Liver (tissue), 9 donors: ENCODE results near the gene SELENOV. TPM values are rescaled to one million over a fixed set of nuclear protein-coding genes. Genes with fewer than 3 reads are reported as not detected.
A peak's percentile ranks its signal among the peaks of the same experiment; 100 is the strongest.

Source experiments
- DNase-seq: peaks from one replicate; pipeline ENCODE4 v3.0.0-alpha.2; 2017; ENCODE audit warnings: low spot score
- H3K27ac ChIP-seq, 2 donors: one replicate each; pipeline ENCODE4 v1.7.0; 2013; ENCODE audit warnings: inconsistent platforms in 2 of 2, low read length in 2 of 2, control low read depth in 1 of 2, low read depth in 1 of 2, mild to moderate bottlenecking in 1 of 2
- H3K27me3 ChIP-seq, 4 donors: one replicate each; pipeline versions ENCODE4 v1.6.1 to v1.7.0; 2013; ENCODE audit warnings: low read length in 3 of 4, inconsistent platforms in 1 of 4, mild to moderate bottlenecking in 1 of 4, moderate library complexity in 1 of 4; ENCODE audit not compliant: control insufficient read depth in 4 of 4, insufficient read depth in 4 of 4
- H3K36me3 ChIP-seq, 4 donors: one replicate each; pipeline versions ENCODE4 v1.6.1 to v1.7.0; 2013; ENCODE audit warnings: low read length in 3 of 4, mild to moderate bottlenecking in 3 of 4, low read depth in 1 of 4, moderate library complexity in 1 of 4; ENCODE audit not compliant: control insufficient read depth in 4 of 4, insufficient read depth in 3 of 4
- H3K4me1 ChIP-seq, 4 donors: one replicate each; pipeline versions ENCODE4 v1.6.1 to v1.7.0; 2013; ENCODE audit warnings: low read length in 3 of 4, mild to moderate bottlenecking in 3 of 4, moderate library complexity in 1 of 4; ENCODE audit not compliant: control insufficient read depth in 4 of 4, insufficient read depth in 4 of 4
- H3K4me3 ChIP-seq, 3 donors: one replicate each; pipeline versions ENCODE4 v1.6.1 to v1.7.0; 2013; ENCODE audit warnings: low read length in 3 of 3, control low read depth in 1 of 3, low read depth in 1 of 3, mild to moderate bottlenecking in 1 of 3
- H3K9ac ChIP-seq, 2 donors: one replicate each; pipeline ENCODE4 v1.7.0; 2013; ENCODE audit warnings: low read length in 2 of 2, mild to moderate bottlenecking in 2 of 2, moderate library complexity in 2 of 2, control low read depth in 1 of 2, low read depth in 1 of 2
- H3K9me3 ChIP-seq, 4 donors: one replicate each; pipeline versions ENCODE4 v1.6.1 to v1.7.0; 2013; ENCODE audit warnings: low read length in 3 of 4; ENCODE audit not compliant: control insufficient read depth in 4 of 4
- CTCF ChIP-seq: fragments of 150-350 bp; IDR thresholded peaks from 2 replicates; pipeline ENCODE4 v1.5.1; 2017; ENCODE audit warnings: improper control_type of control experiment, low read depth, low read length; ENCODE audit not compliant: missing input control
- FOXA1 ChIP-seq: IDR thresholded peaks from 2 replicates; pipeline ENCODE4 v1.6.1; 2016; ENCODE audit warnings: antibody characterized with exemption
- HNF4A ChIP-seq, 2 donors: conservative IDR thresholded peaks; 2 replicates each; pipeline ENCODE4 v1.6.1; 2016; ENCODE audit warnings: antibody characterized with exemption in 2 of 2, mild to moderate bottlenecking in 2 of 2
- HNF4G ChIP-seq: IDR thresholded peaks from 2 replicates; pipeline ENCODE4 v1.6.1; 2016; ENCODE audit warnings: antibody characterized with exemption
- MAX ChIP-seq: IDR thresholded peaks from 2 replicates; pipeline ENCODE4 v1.6.1; 2016; ENCODE audit warnings: antibody characterized with exemption
- RAD21 ChIP-seq, 2 donors: IDR thresholded peaks; 2 replicates each; pipeline ENCODE4 v1.6.1; 2016; ENCODE audit warnings: antibody characterized with exemption in 2 of 2, mild to moderate bottlenecking in 2 of 2
- YY1 ChIP-seq: IDR thresholded peaks from 2 replicates; pipeline ENCODE4 v1.6.1; 2016; ENCODE audit warnings: antibody characterized with exemption, mild to moderate bottlenecking
- WGBS: extraction: QIAGEN DNeasy Blood & Tissue Kit; methylation state at CpG from one replicate; pipeline ENCODE4 v1.1.7; 2013; 5-methylcytosine and 5-hydroxymethylcytosine counted together
- polyA plus RNA-seq, 2 donors: library from polyadenylated mRNA; stranded (reverse) in 1 of 2; unstranded in 1 of 2; fragments of 200-250 nt in 1 of 2; fragments of >200 nt in 1 of 2; fragmentation: Nextera tagmentation in 1 of 2; extraction: Ambion mirVana in 1 of 2; gene quantifications; one replicate each; pipeline versions ENCODE4 v1.2.1 to v1.2.3, GENCODE V29; 2013 to 2015
- total RNA-seq, 2 donors: library from RNA; depleted of rRNA; stranded (reverse); fragments of >200 nt; gene quantifications; one replicate each; pipeline ENCODE4 v1.2.3, GENCODE V29; 2014
- donor health status: healthy.
- donor health status: healthy.
- donor health status: healthy.
- donor health status: healthy.
- donor health status: healthy.

The SELENOV gene
- total and polyA plus RNA-seq, 4 donors, result not detected

GRCh38 chr19:39531834-39532232 lies 16.9 kb downstream of the SELENOV start (continued):
- TF ChIP-seq FOXA1 (no peak), MAX (no peak), HNF4G (no peak)

GRCh38 chr19:39532233-39533002 lies 17.5 kb downstream of the SELENOV start, which contains the start of gene EID2B:
TSS of gene EID2B (minus strand) at chr19:39532852. CDS start at chr19:39532802, 50 bp downstream.
- Histone ChIP-seq H3K4me1 (peaks cover 0 to 12% (median 10%) of the 10 kb centered on the region in 4 donors), H3K4me3 (peak within 1 kb of the TSS; percentile 70 to 100 (median 79)), H3K27me3 (no peaks in the 10 kb centered on the region), H3K36me3 (no peaks in the 10 kb centered on the region), H3K9ac (peak within 1 kb of the TSS; percentile 73 to 91), H3K27ac (peak within 1 kb of the TSS; percentile 73 to 89), H3K9me3 (no peaks in the 10 kb centered on the region)
- WGBS, result under 1% methylated on average over 65 of the region's 65 CpGs
- peak; percentile 93 for DNase-seq
- TF ChIP-seq YY1 (peak; percentile 84), HNF4A (conservative IDR thresholded peaks at IDR 0.05) (no peak), CTCF (peak; percentile 100), RAD21 (IDR thresholded peaks at IDR 0.05) (peak; percentile 96 to 97)

- H3K27ac ChIP-seq, result no peak overlapping the region
Observed at GRCh38 chr19:39533003-39533512, 18.1 kb downstream of the SELENOV start.

More at GRCh38 chr19:39533003-39533512, 18.1 kb downstream of the SELENOV start:
- H3K9ac ChIP-seq, result peak overlapping the region in 1 of 2 donors; percentile 39
- no peaks in the 10 kb centered on the region for H3K9me3 ChIP-seq
- H3K4me3 ChIP-seq, result no peak overlapping the region
- no peak for TF ChIP-seq CTCF
- no peaks in the 10 kb centered on the region for H3K36me3 ChIP-seq
- H3K4me1 ChIP-seq, result peaks cover 0 to 12% (median 10%) of the 10 kb centered on the region in 4 donors
- 21% methylated on average over 12 of the region's 12 CpGs for WGBS
- no peaks in the 10 kb centered on the region for H3K27me3 ChIP-seq
- no peak for DNase-seq
